DOHH2 (cell line): ENCODE results near the gene KRTAP10-10.

ENCODE experiments used
- CTCF ChIP-seq: fragments of 200-600 bp; sonication (generic); IDR thresholded peaks from one replicate; pipeline ENCODE4 v1.5.1; 2014; ENCODE audit warnings: antibody characterized with exemption, mild to moderate bottlenecking, low read depth, low read length; ENCODE audit not compliant: poor library complexity, severe bottlenecking
- EZH2phosphoT487 ChIP-seq: fragments of 200-600 bp; sonication (generic); IDR thresholded peaks from 2 replicates; pipeline ENCODE4 v1.6.1; 2017; ENCODE audit warnings: borderline replicate concordance, mild to moderate bottlenecking, antibody characterized with exemption, low read length, moderate library complexity, mixed read lengths

DNA sequence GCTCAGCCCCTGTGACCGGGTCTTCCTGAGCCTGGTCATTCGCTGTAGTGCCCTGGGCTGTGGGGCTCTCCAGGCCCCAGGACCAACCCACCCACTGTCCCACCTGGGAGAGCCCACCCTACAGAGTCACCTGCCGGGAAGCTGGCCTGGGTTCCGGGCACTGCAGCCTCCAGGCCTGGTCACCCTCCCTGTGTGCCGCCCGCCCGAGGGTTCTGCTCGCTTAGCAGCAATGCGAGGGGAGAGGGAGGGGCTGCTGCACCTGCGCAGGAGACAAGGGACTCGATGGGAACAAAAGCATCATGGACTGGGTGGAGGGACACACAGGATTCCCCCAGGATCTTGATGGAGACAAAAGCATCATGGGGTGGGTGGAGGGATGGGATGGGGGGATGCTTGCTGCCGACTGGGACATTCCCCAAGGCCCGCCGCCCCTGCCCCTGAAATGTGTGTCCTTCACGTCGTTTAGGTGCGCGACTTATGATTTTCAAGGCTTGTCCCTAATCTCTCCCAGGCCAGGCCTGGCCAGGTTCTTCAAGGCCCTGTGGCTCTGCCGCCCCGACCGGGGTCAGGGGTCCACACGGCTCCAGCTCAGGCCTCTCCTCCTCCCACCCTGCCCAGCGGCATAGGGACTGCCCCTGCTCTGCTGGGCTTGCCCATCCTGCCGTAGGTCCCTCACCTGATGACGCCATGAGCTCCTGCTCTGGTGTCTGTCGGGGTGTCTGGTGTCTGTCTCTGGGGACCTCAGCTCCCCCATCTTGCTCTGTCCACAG is 23.6 kb upstream of the KRTAP10-10 start:
- TF ChIP-seq CTCF = no peak
- TF ChIP-seq EZH2phosphoT487 = no peak
